Astrocyte of the cerebellum (primary cell): Measurements from ENCODE around the gene PTGER2.

ENCODE experiments used
- DNase-seq: peaks from one replicate; pipeline ENCODE4 v3.0.0-alpha.2; 2011; ENCODE audit warnings: low read depth
- H3K4me3 ChIP-seq: 2 replicates; pipeline ENCODE4 v1.5.1; 2011; ENCODE audit warnings: mild to moderate bottlenecking, low read depth, low read length, moderate library complexity
- CTCF ChIP-seq: IDR thresholded peaks from 2 replicates; pipeline ENCODE4 v1.5.1; 2012; ENCODE audit warnings: low read length, low read depth, moderate library complexity, mild to moderate bottlenecking; ENCODE audit errors: missing control alignments
- in situ Hi-C: cut with HindIII; loops from 2 replicates; pipeline ENCODE4 v1.10.0; 2017; ENCODE audit warnings: low sequenced_read_pairs

PTGER2 gene

GRCh38 chr14:52356025-52356424 is 41.9 kb downstream of the PTGER2 start:
- no peak for TF ChIP-seq CTCF
- in situ Hi-C loops: no loop called here
- DNase-seq: no peak
- no peak overlapping the region for H3K4me3 ChIP-seq

GRCh38 chr14:52360831-52361230 is 46.7 kb downstream of the PTGER2 start:
- no peak for TF ChIP-seq CTCF
- in situ Hi-C loops: no loop called here
- no peak overlapping the region for H3K4me3 ChIP-seq
- DNase-seq: no peak

GRCh38 chr14:52363041-52363704 is 49.1 kb downstream of the PTGER2 start:
- no peak for DNase-seq
- H3K4me3 ChIP-seq: no peak overlapping the region
- in situ Hi-C loops: no loop called here
- TF ChIP-seq CTCF: no peak

GRCh38 chr14:52363961-52364360 is 49.8 kb downstream of the PTGER2 start:
- no peak for TF ChIP-seq CTCF
- in situ Hi-C loops: no loop called here
- no peak overlapping the region for H3K4me3 ChIP-seq
- DNase-seq: no peak

GRCh38 chr14:52365071-52365470 is 51.0 kb downstream of the PTGER2 start:
- no peak overlapping the region for H3K4me3 ChIP-seq
- in situ Hi-C loops: no loop called here
- DNase-seq: peak; percentile 69
- no peak for TF ChIP-seq CTCF

- H3K4me3 ChIP-seq: no peak overlapping the region
- in situ Hi-C loops: no loop called here
- DNase-seq: no peak
- no peak for TF ChIP-seq CTCF
Measured at GRCh38 chr14:52366796-52367315, 52.7 kb downstream of the PTGER2 start.
